ENCODE measurements around the gene SETD3.

The SETD3 gene

GRCh38 chr14:99422228-99423010 lies 58.2 kb downstream of the SETD3 start:
- no peak for DNase-seq (ENCODE audit: low spot score)

GRCh38 chr14:99420711-99421110 lies 59.9 kb downstream of the SETD3 start:
- no peak for DNase-seq (ENCODE audit: low spot score)

GRCh38 chr14:99419905-99420304 lies 60.8 kb downstream of the SETD3 start:
- DNase-seq (ENCODE audit: low spot score) = no peak

- DNase-seq (ENCODE audit: low spot score) = no peak
Observed at GRCh38 chr14:99418242-99418641, 62.4 kb downstream of the SETD3 start.

- no peak for DNase-seq (ENCODE audit: low spot score)
Observed at GRCh38 chr14:99416909-99417308, 63.8 kb downstream of the SETD3 start.

GRCh38 chr14:99415496-99416281 lies 65.0 kb downstream of the SETD3 start:
- DNase-seq (ENCODE audit: low spot score) = peak; percentile 88

- DNase-seq (ENCODE audit: low spot score) = no peak
Observed at GRCh38 chr14:99413911-99414310, 66.7 kb downstream of the SETD3 start.

- no peak for DNase-seq (ENCODE audit: low spot score)
Observed at GRCh38 chr14:99413172-99413571, 67.5 kb downstream of the SETD3 start.

- no peak for DNase-seq (ENCODE audit: low spot score)
Observed at GRCh38 chr14:99412117-99413061, 68.3 kb downstream of the SETD3 start.

GRCh38 chr14:99410019-99410418 lies 70.6 kb downstream of the SETD3 start:
- DNase-seq (ENCODE audit: low spot score) = no peak

GRCh38 chr14:99408971-99409289 lies 71.7 kb downstream of the SETD3 start:
- no peak for DNase-seq (ENCODE audit: low spot score)

- no peak for DNase-seq (ENCODE audit: low spot score)
Observed at GRCh38 chr14:99408286-99408970, 72.2 kb downstream of the SETD3 start.

GRCh38 chr14:99407416-99407815 lies 73.2 kb downstream of the SETD3 start:
- no peak for DNase-seq (ENCODE audit: low spot score)

- DNase-seq (ENCODE audit: low spot score) = no peak
Observed at GRCh38 chr14:99402950-99403349, 77.7 kb downstream of the SETD3 start.

- DNase-seq (ENCODE audit: low spot score) = no peak
Observed at GRCh38 chr14:99402285-99402648, 78.4 kb downstream of the SETD3 start.

GRCh38 chr14:99401621-99402284 lies 78.9 kb downstream of the SETD3 start:
- DNase-seq (ENCODE audit: low spot score) = no peak

GRCh38 chr14:99401211-99401610 lies 79.4 kb downstream of the SETD3 start:
- no peak for DNase-seq (ENCODE audit: low spot score)

GRCh38 chr14:99397698-99398097 lies 83.0 kb downstream of the SETD3 start:
- DNase-seq (ENCODE audit: low spot score) = no peak

GRCh38 chr14:99395909-99396530 lies 84.6 kb downstream of the SETD3 start:
- peak; percentile 40 for DNase-seq (ENCODE audit: low spot score)

- DNase-seq (ENCODE audit: low spot score) = no peak
Observed at GRCh38 chr14:99394602-99395156, 86.0 kb downstream of the SETD3 start.

All from Ammon's horn (tissue), 1 donor.